GM23338 (cell line): Measurements from ENCODE around the gene USP32. TPM values are rescaled to one million over a fixed set of nuclear protein-coding genes. Genes with fewer than 3 reads are reported as not detected.

Source experiments
- ATAC-seq: fragments of 200-7000 bp; cut with Tn5 transposase; 3 replicates; pipeline ENCODE4 v1.9.1; 2020
- DNase-seq: peaks from one replicate; pipeline ENCODE4 v3.0.0-alpha.2; 2015; ENCODE audit warnings: low spot score
- H2AFZ ChIP-seq: fragments of 200-600 bp; sonication (generic); 2 replicates; pipeline ENCODE4 v1.8.0; 2016; ENCODE audit warnings: antibody characterized with exemption, mild to moderate bottlenecking, moderate library complexity
- H3F3A ChIP-seq: fragments of 200-600 bp; sonication (generic); replicated peaks from 2 replicates; pipeline ENCODE4 v1.8.0; 2017; ENCODE audit warnings: antibody characterized with exemption, mixed run types, low read depth
- H3K27ac ChIP-seq: fragments of 200-600 bp; sonication (generic); 2 replicates; pipeline ENCODE4 v1.6.1; 2016; ENCODE audit warnings: low read depth
- H3K27me3 ChIP-seq: fragments of 200-600 bp; sonication (generic); 2 replicates; pipeline ENCODE4 v1.8.0; 2016; ENCODE audit warnings: mild to moderate bottlenecking, mixed run types, moderate library complexity; ENCODE audit not compliant: insufficient read depth
- H3K36me3 ChIP-seq: fragments of 200-600 bp; sonication (generic); 2 replicates; pipeline ENCODE4 v1.8.0; 2016; ENCODE audit warnings: mild to moderate bottlenecking; ENCODE audit not compliant: insufficient read depth
- H3K4me1 ChIP-seq: fragments of 200-600 bp; sonication (generic); 2 replicates; pipeline ENCODE4 v1.8.0; 2016; ENCODE audit warnings: mild to moderate bottlenecking, moderate library complexity; ENCODE audit not compliant: insufficient read depth
- H3K4me2 ChIP-seq: fragments of 200-600 bp; sonication (generic); 2 replicates; pipeline ENCODE4 v1.7.1; 2017; ENCODE audit warnings: mixed run types
- H3K4me3 ChIP-seq: fragments of 200-600 bp; sonication (generic); 2 replicates; pipeline ENCODE4 v1.6.1; 2016; ENCODE audit warnings: mixed run types
- H3K79me2 ChIP-seq: fragments of 200-600 bp; sonication (generic); replicated peaks from 2 replicates; pipeline ENCODE4 v1.8.0; 2017; ENCODE audit warnings: mild to moderate bottlenecking; ENCODE audit not compliant: insufficient read depth
- H3K9me2 ChIP-seq: fragments of 200-600 bp; sonication (generic); 2 replicates; pipeline ENCODE4 v1.8.0; 2017; ENCODE audit not compliant: insufficient read depth
- H4K20me1 ChIP-seq: fragments of 200-600 bp; sonication (generic); replicated peaks from 2 replicates; pipeline ENCODE4 v1.8.0; 2017; ENCODE audit warnings: mild to moderate bottlenecking; ENCODE audit not compliant: insufficient read depth
- H3K27ac Mint-ChIP-seq: 2 replicates; pipeline ENCODE4 v1.8.0; 2020; ENCODE audit warnings: inconsistent platforms, mild to moderate bottlenecking, moderate library complexity, mixed read lengths
- H3K27me3 Mint-ChIP-seq: 3 replicates; pipeline ENCODE4 v1.8.0; 2022; ENCODE audit warnings: low read depth, mild to moderate bottlenecking, moderate library complexity, mixed read lengths, inconsistent platforms; ENCODE audit not compliant: insufficient read depth, poor library complexity
- H3K36me3 Mint-ChIP-seq: 3 replicates; pipeline ENCODE4 v1.8.0; 2021; ENCODE audit warnings: low read depth, mild to moderate bottlenecking, inconsistent platforms, moderate library complexity, mixed read lengths
- H3K4me1 Mint-ChIP-seq: 3 replicates; pipeline ENCODE4 v1.8.0; 2020; ENCODE audit warnings: mild to moderate bottlenecking, inconsistent platforms, mixed read lengths
- H3K4me3 Mint-ChIP-seq: 3 replicates; pipeline ENCODE4 v1.8.0; 2021; ENCODE audit warnings: moderate library complexity, mild to moderate bottlenecking, inconsistent platforms, mixed read lengths
- H3K9me3 Mint-ChIP-seq: 3 replicates; pipeline ENCODE4 v1.8.0; 2020; ENCODE audit warnings: moderate library complexity, mild to moderate bottlenecking, inconsistent platforms, mixed read lengths
- CTCF ChIP-seq, 2 experiments: fragments of 200-600 bp in 1 of 2; sonication (generic) in 1 of 2; conservative IDR thresholded peaks; 2 replicates each; pipeline versions ENCODE4 v1.5.1 to v1.6.1; 2016 to 2017; ENCODE audit warnings: antibody characterized with exemption in 2 of 2, low read depth in 2 of 2, mild to moderate bottlenecking in 2 of 2, moderate library complexity in 1 of 2
- ETS1 ChIP-seq: IDR thresholded peaks from 2 replicates; pipeline ENCODE4 v1.6.1; 2016; ENCODE audit warnings: antibody characterized with exemption
- EZH2phosphoT487 ChIP-seq: fragments of 200-600 bp; sonication (generic); IDR thresholded peaks from one replicate; pipeline ENCODE4 v1.8.1; 2018; ENCODE audit warnings: antibody characterized with exemption; ENCODE audit not compliant: unreplicated experiment
- JUNB ChIP-seq: IDR thresholded peaks from one replicate; pipeline ENCODE4 v1.6.1; 2016; ENCODE audit warnings: antibody characterized with exemption; ENCODE audit not compliant: unreplicated experiment
- NANOG ChIP-seq: IDR thresholded peaks from 2 replicates; pipeline ENCODE4 v1.6.1; 2016; ENCODE audit warnings: antibody characterized with exemption, borderline replicate concordance
- POLR2AphosphoS5 ChIP-seq: IDR thresholded peaks from 2 replicates; pipeline ENCODE4 v1.6.1; 2016; ENCODE audit warnings: antibody characterized with exemption, low read depth
- REST ChIP-seq: IDR thresholded peaks from one replicate; pipeline ENCODE4 v1.6.1; 2018; ENCODE audit warnings: antibody characterized with exemption; ENCODE audit not compliant: unreplicated experiment
- STAT1 ChIP-seq: IDR thresholded peaks from one replicate; pipeline ENCODE4 v1.6.1; 2016; ENCODE audit warnings: antibody characterized with exemption; ENCODE audit not compliant: unreplicated experiment
- ZNF114 ChIP-seq: fragments of 250-450 bp; sonication (Bioruptor Pico); IDR thresholded peaks from 2 replicates; pipeline ENCODE4 v1.5.0; 2020; ENCODE audit warnings: mild to moderate bottlenecking, moderate library complexity
- ZNF331 ChIP-seq: fragments of 250-450 bp; sonication (Bioruptor Pico); IDR thresholded peaks from 2 replicates; pipeline ENCODE4 v1.5.0; 2020; ENCODE audit warnings: low read depth, mild to moderate bottlenecking, moderate library complexity
- ZNF462 ChIP-seq: fragments of 250-450 bp; sonication (Bioruptor Pico); IDR thresholded peaks from 2 replicates; pipeline ENCODE4 v1.5.0; 2020; ENCODE audit warnings: mild to moderate bottlenecking, moderate library complexity
- polyA plus RNA-seq: library from polyadenylated mRNA; unstranded; fragments of >200 nt; fragmentation: Nextera tagmentation; extraction: Ambion mirVana; gene quantifications from 2 replicates; pipeline ENCODE4 v1.2.1, GENCODE V29; 2016
- total RNA-seq: library from RNA; depleted of rRNA; stranded (reverse); fragments of >200 nt; shearing (Covaris generic); gene quantifications from 2 replicates; pipeline ENCODE4 v1.2.3, GENCODE V29; 2014

Gene USP32
- total and polyA plus RNA-seq, 2 experiments from 2014 or later, result 43.6 to 129 TPM

GRCh38 chr17:60303406-60304099 lies 88.4 kb downstream of the USP32 start (continued):
- no peak for TF ChIP-seq STAT1
- TF ChIP-seq ETS1, result no peak

- H3K4me1 Mint-ChIP-seq, result peaks cover 15% of the 10 kb centered on the region
- H3K36me3 ChIP-seq, result no peaks in the 10 kb centered on the region
- DNase-seq (no peak), ATAC-seq (no peak)
- H3F3A ChIP-seq, result no peaks in the 10 kb centered on the region
- peaks cover 32% of the 10 kb centered on the region for H3K4me1 ChIP-seq
- no peak overlapping the region for H3K27ac Mint-ChIP-seq
- H2AFZ ChIP-seq, result no peak overlapping the region
- H3K27me3 Mint-ChIP-seq, result no peaks in the 10 kb centered on the region
- H3K36me3 Mint-ChIP-seq, result no peaks in the 10 kb centered on the region
- no peak overlapping the region for H3K4me3 ChIP-seq
- no peaks in the 10 kb centered on the region for H3K9me3 Mint-ChIP-seq
- H4K20me1 ChIP-seq, result peaks cover 53% of the 10 kb centered on the region
- H3K9me2 ChIP-seq, result no peaks in the 10 kb centered on the region
- H3K4me3 Mint-ChIP-seq, result no peak overlapping the region
- H3K27ac ChIP-seq, result no peak overlapping the region
- H3K27me3 ChIP-seq, result no peaks in the 10 kb centered on the region
- peaks cover 83% of the 10 kb centered on the region for H3K79me2 ChIP-seq
- no peak overlapping the region for H3K4me2 ChIP-seq
- TF ChIP-seq JUNB, result no peak
- no peak for TF ChIP-seq EZH2phosphoT487
- TF ChIP-seq ZNF331 (CRISPR knock-in tag), result no peak
- no peak for TF ChIP-seq STAT1
- TF ChIP-seq CTCF (conservative IDR thresholded peaks at IDR 0.05; ENCODE audit: low read depth in 2 of 2), result no peak
- TF ChIP-seq REST, result no peak
- no peak for TF ChIP-seq ZNF114 (CRISPR knock-in tag)
- no peak for TF ChIP-seq ETS1
- no peak for TF ChIP-seq ZNF462 (CRISPR knock-in tag)
- TF ChIP-seq NANOG, result no peak
- TF ChIP-seq POLR2AphosphoS5, result no peak
Measured at GRCh38 chr17:60301649-60302048, 90.3 kb downstream of the USP32 start.
